Right renal pelvis (tissue), 4 donors: ENCODE results near the gene BRI3. TPM values are rescaled to one million over a fixed set of nuclear protein-coding genes. Genes with fewer than 3 reads are reported as not detected.

ENCODE experiments used
- DNase-seq, 4 donors: peaks; one replicate each; pipeline ENCODE4 v3.0.0-alpha.2; 2013; ENCODE audit warnings: low read depth in 4 of 4, low spot score in 3 of 4, missing footprints in 1 of 4
- polyA plus RNA-seq, 4 donors: library from polyadenylated mRNA; unstranded; fragments of 120-200 nt; gene quantifications; one replicate each; pipeline ENCODE4 v1.2.1, GENCODE V29; 2013; ENCODE audit not compliant: insufficient read length in 4 of 4

Gene BRI3
- polyA plus RNA-seq, 4 donors: 97.0 to 113 (median 106) TPM

DNA sequence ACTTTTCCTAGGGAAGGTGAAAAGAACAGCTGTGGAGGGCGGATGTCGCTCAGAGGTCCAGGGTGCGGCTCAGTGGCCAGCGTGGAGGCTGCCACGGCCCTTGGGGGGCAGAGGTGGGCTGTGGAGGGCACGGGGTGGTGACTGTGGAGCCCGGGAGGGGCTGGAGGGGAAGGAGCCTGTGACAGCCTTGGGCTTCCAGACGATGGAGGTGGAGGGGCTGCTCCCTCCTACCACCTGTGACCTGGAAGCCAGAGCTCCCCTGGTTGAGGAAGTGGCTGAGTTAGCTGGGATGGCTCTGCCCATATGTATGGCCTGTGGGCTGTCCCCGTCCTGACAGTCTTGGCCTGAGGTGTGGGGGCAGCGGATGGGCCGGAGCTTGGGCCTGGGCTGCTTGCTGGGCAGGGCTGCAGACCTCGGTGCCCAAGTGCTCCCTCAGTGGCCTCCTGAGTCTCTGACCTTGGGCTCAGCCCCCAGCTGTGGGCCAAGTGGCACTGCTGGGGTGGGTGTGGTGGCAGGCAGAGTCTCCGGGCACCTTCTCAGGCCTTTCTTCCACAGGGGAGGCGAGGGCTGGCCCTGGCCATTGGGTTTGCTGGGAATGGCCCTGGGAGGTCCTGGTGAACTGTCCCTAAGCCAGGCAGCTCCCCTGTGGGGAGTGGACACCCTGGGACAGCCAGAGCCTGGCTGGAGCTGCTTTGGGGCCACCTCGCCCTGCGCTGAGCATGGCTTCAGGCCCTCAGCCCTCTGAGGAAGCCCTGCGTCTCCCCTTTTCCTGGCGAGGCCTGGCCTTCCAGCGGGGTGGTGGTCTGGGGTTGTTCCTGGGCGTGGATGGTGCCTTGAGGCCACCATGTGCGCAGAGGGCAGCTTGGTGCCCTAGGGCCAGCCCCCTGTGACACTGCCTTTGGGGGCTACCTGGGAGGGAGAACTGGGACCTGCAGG, 3.9 kb downstream of the BRI3 start:
- no peak for DNase-seq

DNA sequence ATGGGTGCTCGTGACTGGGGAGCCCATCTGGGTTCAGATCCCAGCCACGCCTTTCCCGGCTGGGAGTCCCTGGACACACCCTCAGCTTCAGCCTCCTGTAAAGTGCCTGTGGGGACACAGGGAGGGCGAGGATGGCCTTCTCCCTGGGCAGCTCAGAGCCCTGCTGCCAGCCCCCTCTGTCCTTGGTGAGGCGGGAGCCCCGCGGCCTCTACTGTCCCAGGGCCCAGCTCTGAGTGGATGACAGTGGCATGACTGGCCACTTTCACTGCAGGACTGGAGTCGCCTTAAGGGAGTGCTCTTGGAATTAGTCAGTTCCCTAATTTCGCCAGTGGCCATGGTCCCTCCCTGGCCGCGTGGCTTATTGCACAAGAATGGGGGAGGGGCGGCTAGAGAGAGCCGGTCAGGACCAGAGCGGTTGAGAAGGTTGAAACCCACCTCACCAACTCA, 4.6 kb downstream of the BRI3 start:
- no peak for DNase-seq

DNA sequence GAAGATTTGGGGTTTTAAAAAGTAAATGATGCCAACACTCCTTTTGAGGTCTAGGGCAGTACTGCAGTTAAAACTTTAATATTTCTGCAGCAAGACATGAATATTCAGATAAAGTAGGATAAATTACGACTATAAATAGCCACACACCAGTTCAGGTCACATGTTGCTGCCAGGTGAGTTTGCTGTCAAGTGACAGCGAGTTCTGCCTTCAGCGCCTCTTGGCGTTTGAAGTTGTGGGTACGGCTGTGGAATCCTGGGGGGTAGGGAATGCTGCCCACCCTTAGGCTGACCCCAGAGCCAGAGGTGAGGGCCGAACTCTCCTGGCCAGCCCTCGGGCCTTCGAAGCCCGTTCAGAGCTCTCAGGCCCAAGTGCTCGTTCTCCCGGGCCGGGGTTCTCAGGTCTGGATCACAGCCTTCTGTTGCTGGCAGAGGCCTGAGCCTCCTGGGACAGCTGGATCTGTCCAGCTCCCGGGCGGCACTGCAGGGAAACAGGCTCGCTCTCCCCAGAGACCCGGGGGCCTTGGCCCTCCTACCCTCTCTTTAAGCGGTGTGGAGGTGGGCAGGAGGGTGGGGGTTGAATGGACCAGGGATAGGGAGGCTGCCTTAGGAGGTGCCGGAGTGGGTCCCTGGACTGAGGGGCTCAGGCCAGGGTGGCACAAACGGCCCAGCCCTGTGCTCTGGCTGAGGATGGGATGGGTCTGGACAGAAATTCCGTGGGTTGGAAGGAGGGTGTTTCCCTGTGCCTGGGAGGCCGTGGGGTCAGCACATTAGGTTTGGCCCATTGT, 5.4 kb downstream of the BRI3 start:
- DNase-seq: no peak

DNA sequence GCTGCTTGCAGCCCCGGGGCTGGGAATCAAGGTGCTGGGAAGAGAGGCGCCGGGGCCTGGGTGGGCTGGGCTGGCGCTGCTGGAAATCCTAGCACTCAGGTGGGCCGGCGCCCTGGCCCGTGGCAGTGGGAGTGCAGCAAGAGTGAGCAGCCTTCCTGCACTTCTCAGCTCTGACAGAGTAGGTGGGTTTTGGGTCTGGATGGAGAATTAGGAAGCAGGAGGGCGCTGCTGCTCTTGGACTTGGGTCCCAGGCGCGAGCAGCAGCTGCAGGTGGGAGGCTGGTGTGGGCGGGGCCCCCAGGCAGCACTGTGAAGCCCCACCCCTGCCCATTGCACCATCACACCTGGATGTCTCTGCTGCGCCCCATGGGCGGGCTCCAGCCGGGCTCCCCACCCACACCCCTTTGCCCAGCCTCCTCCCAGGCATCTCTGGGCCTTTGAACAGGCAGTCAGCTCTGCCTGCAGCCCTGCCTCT, 6.0 kb downstream of the BRI3 start:
- no peak for DNase-seq

DNA sequence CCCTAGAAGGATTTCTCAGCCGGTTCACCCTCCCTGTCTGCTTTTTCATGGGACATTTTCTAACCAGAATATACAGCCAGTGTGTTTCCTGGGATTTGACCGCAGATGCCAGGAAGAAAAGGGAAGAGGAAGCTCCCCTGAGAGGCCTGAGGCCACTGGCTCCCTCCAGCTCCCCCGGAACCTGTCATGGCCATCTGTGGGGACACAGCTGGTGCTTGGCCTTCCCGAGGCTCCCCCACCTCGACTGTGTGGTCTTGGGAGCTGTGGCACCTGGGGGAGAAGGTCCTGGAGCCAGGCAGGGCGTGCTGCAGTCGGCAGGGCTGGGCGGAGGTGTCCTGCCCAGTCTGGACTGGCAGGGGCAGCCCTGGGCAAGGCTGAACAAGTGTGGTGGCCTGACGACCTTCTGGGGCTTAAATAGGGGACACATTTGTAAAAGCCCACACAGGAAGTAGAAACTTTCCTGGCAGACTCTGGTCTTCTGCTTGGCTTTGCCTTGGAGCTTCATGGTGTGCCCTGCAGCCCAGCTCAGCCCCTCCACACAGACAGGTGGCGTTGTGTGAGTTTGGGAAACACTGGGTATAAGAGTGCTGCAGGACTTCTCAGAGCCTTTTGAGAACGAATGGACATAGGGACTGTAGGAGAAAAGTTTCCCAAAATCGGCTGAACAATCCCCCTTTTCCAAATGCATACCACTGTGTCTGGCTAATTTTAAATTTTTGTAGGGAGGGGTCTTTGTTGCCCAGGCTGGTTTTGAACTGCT, 6.8 kb downstream of the BRI3 start:
- no peak for DNase-seq

DNA sequence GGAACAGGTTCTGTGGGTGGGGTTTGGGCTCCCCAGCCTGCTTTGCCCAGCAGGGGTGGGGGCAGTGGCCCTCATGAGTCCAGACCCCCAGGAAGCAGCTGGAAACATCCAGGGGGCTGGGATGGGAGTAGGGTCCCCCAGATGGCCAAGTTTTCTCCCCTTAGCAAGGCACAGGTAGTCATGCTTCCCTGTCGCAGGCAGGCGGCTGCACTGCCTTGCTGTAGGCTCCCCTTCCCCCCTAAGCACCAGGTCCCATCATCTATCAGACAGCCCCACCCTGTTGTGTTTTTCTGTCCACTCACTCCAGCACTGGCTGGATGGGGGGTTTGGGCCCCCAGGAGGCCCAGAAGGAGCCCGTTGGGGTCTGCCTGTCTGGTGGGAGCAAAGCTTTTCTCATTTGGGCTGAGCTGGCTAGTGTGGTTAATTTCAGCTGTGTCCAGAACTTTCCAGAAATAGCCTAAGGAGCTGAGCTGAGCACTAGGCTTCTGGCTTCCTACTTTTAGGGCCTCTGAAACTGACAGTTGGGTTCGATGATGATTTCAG, 7.9 kb downstream of the BRI3 start:
- no peak for DNase-seq

DNA sequence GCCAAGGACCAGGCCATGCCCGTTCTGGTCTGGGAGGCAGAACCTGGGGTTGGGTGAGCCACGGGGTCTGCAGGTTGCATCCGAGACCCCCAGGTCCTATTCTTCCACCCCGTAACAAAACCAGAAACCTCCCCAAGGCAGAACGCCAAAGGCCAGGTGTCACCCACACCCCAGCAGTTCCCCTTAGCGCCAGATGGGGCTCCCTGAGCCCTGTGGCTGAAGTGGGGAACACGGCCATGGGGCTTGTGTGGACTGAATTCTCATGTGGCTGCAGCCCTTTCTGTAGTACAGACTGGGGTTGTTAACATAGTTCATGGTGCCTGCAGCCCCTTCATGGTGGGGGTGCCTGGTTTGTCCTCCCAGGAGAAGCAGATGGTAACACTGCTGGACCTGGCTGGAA, 10.2 kb downstream of the BRI3 start:
- DNase-seq: no peak

DNA sequence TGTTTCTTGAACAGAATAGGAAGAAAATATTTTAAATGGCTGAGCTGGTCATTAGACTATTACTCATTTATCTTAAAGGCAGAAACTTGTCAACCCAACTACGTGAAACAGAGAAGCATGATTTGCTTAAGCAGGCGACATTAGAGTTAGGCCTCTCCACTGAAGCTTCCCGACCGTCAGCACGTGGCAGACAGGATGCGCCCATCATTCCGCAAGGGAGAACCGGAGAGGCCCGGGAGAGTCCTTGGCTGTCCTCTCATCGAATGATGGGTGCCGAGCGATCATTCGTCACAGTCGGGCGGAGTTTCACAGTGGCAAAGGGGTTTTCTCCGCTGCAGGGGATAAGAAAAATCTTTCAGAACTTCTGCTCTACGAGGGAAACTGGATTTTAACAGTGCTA, 11.8 kb downstream of the BRI3 start:
- DNase-seq: no peak

DNA sequence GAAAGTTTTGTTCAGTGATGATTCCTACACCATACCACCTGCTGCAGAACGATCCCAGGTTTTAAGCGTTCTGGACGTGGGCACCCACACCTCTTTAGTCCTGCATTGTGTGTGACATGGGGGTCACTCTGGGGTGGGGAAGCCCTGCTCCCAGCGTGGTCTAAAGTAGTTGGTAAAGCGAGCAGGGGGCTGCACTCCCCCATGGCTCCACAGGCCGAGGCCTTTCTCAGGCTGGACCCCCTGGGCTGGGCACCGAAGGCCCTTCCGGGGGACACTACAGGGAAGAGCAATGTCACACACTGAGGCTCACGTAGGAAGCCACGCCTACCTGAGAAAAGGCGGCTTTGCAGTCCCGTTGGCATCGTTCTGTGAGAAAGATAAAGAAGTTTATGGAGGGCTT, 12.3 kb downstream of the BRI3 start:
- DNase-seq: no peak

DNA sequence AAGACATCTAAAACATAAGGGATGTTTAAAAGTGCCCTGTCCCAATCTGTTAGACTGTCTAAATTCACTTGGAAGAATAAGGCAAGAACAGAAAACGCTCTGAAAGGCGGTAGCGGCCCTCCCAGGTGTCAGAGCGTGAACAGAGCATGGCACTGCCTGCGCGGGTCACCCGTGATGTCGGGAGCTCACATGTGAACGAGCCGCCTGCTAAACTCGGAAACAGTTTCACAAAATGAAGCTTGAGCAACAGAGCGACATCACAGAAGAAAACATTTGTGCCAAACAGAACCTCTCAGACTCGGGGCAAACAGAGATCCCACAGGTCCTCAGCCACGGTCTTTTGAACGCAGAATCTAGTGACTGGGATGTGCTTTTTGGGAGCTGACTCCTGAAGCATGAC, 12.8 kb downstream of the BRI3 start:
- DNase-seq: no peak

DNA sequence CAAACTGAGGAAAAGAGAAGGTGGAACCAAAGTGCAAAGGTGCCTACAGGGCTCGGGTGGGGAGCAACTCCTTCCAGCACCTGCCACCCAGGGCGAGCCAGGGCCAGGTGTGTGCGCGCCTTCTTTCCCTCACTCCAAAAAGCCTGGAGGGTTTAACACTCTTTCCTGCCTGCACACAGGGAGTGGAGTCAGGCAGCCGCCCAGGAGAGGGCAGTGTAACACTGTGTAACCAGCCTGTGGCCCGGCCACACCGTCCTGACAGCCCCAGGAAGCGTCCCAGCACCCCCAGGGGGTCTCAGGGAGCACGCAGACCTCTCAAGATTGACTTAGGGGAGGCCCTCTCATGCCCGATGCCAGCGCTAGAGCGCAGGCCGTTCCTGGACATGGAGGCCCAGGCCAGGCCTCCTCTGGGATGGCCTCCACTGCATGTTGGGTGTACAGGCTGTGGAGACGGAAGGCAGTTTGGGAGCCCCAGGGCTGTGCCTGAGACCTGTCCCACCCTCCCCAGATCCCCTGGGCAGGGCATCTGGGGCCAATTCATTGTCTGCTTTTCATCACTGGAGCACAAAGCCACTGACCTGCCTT, 13.4 kb downstream of the BRI3 start:
- DNase-seq: no peak

DNA sequence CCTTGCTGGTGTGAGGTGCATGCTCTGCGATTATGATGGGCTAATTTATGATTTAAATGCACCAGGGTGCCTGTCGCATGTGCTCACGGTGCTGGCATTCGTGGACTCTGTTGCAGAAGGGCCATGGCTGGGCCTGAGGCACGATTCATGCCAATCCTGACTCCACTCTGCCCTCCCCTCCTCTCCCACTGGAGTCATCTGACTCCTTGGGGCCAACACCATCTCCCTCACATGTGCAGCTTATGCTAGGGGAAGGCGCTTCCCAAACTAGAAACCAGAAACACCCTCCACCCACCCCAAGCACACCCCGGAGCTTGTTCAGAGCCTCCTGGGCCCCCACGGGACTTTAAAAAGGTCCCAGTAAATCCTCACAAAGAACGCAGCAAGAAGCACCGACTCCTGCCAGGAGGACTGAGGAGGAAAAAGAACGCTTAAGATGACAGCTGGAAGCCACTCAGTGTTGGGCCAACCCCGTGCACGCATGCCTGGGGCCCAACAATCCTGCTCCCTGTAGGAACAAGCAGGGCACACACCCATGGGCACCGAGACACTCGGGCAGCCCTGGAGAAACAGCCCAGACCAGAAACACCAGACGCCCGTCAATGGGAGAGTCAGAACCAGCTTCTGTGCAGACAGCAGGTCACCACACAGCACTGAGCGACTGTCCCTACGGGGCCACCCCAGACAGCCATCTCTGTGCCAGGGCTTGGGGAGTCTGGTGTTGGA, 14.1 kb downstream of the BRI3 start:
- DNase-seq: no peak

DNA sequence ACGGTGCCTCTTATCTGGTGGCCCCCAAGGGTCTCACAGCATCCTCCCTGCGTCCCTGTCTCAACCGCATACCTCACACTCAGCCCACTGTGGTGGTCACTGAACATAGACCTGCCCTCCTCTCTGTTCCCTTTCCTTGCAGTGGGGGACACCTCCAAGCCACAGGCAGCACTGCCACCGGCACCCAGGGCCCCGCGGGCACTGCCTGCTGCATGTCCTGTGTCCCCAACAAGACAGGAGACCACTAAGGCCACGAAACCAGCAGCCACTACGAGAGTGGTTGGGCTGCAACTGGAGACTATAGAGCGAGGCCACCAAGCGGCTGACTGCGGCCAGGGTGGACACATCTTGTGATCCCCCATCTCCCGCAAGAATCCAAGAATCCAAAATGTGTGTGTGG, 15.3 kb downstream of the BRI3 start:
- no peak for DNase-seq

DNA sequence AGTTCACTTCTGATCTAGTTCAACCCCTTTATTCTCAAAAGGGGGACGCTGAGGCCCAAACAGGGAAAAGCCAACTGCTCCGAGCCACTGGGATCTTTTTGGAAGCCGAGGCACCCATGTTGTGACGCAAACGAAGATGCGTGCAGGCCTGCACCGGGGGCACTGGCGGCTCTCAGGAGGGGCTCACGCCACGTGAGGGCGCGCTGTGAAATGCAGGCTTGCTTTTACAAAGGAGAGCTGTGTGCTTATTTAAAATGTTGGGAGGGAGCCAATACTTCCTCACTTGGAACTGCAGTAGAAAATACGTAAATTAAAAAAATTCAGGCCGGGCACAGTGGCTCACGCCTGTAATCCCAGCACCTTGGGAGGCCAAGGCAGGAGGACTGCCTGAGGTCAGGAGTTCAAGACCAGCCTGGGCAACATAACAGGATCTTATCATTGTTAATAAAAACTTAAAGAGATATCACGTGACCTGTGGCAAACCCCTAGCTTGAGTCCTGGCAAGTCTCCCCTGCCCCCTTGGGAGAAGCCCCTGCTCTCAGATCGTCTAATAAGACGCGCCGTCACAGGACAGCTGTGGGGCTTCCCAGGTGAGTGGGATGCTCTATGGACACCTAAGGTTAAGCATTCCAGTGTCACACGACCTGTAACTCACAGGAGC, 16.3 kb downstream of the BRI3 start:
- DNase-seq: no peak

DNA sequence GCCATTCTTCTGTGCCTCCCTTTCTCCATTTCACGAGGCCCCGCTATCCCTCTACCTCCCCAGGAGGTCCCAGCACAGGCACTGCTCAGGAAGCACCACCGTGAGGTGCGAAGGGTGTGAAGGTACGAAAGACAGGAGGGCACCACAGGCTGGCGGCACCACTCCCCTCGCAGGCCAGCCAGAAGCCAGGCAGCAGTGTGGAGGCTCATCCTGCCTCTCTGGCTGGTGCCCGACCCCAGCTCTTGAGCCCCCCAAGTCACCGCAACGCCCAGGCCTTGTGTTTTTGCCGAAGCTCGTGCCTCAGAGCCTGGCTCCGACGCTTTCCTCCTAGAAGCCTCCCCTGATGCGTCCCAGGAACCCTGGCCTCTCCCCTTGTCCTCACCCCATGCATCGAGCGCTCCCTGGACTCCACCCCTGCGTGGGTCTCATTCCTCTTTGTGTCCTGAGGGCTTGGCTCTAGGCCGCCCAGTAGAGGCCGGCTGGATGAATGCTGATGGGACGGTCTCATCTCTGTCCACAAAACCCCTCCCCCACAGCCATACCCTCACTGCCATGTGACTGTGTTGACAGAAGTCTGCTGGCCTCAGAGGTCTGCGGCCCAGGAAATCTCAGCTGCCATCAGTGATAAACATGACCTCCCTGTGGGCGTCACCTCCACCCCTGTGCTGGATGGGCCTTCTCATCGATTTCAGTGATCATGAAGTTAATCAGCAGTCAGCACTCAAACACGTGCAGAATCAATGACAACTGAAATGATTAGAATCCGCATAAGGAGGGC, 19.3 kb downstream of the BRI3 start:
- no peak for DNase-seq

DNA sequence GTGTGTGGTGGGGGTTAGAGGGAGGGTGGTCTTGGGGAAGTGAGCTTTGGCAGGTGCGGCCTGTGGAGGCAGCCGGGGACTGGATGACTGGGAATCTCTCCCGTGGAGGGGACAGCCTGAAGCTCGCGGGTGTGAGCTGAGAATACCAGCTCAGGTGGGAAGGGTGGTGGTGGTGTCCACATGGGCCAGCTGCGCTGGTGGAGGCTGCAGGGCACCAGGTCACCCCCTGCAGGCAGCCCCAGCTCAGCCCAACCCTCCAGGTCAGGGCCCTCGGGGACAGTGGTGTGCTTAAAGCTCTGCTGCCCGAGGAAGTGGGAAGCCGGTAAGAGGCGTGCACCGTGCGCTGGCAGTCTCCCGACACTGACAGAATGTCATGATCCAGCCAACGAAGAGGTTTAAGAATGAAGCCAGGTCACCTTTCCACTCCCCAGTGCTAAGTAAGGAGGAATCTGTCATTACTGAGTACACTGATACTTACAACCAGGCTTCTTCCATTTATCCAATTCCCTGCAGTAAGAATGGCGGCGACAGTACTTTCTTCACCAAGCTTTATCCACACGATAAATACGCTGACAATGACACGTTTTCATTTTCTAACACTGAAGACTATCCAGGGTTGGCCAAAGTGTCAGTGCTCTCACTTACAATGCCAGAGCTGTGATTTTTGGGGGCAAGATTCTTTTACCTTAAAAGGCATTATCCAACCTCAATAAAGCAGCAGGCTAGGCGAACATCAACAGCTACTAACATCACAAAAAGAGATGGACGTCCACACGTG, 20.4 kb downstream of the BRI3 start:
- no peak for DNase-seq

DNA sequence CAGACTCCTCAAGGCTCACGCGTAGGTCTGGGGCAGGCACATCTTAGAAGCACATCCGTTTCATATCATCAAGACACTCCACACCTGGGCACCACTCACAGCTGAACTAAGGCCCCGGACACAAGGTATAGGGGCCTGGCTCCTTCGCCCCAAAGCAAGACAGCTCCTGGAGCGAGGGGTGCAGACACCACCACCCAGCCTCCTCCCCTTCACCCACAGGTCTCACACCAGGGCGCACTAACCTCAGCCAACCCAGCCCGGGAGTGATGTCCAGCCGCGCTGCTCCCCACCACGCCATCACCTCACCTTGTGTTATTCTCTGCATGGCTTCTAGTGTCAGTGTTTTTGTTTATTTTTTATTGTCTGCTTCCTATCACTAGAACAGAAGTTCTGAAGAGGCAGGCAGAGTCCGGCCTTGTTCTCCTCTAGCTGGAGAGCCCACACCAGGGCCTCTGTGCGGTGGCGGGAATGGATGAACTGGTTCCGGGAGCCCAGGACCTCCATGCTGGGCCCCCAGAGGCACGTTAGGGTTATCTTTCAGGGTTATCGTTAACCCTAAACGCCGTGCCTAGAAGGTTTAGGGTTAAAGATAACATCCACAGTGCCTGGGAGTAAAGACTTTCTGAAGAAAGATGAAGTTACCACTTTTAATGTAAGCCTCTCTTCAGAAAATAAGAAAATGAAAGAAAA, 21.8 kb downstream of the BRI3 start:
- no peak for DNase-seq
